NB4 (cell line): ENCODE measurements around the gene GSTM2.

ENCODE experiments used
- MAX ChIP-seq: IDR thresholded peaks from 2 replicates; pipeline ENCODE4 v1.6.1; 2011; ENCODE audit warnings: low read depth, low read length
- MYC ChIP-seq: IDR thresholded peaks from 2 replicates; pipeline ENCODE4 v1.6.1; 2011; ENCODE audit warnings: low read depth, low read length
- POLR2A ChIP-seq: IDR thresholded peaks from 2 replicates; pipeline ENCODE4 v1.6.1; 2011; ENCODE audit warnings: mild to moderate bottlenecking; ENCODE audit not compliant: insufficient read length; ENCODE audit errors: extremely low read depth
- TF ChIP-seq, protein P1 (sequence below): IDR thresholded peaks from one replicate; pipeline ENCODE4 v1.5.1; 2012; ENCODE audit warnings: low read depth, low read length

DNA sequence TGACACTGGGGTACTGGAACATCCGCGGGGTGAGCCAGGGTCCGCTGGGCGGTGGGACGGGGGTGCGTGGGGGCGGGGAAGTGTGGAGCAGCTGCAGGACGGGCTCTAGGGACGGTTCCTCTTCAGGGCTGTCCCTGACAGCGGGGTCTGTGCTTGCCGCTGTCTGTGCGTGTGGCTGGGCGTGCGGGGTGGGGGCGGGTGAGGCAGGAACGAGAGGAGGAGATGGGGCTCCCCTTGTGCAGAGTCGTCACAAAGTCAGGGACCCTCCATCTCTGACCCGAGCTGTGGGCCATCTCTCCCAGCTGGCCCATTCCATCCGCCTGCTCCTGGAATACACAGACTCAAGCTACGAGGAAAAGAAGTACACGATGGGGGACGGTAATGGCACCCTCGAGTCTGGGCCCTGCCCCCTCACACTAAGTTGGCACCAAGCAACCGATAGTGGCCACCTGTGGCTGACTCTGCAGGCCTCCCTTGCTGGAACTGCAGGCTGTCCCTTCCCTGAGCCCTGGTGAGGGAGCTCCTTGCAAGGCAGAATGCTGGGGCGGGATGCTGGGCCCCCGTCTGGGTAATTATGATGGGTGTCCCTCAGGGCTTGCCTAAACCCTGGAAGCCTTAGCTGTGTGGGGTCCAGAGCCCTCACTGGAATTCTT is 392 bp downstream of the GSTM2 start:
- TF ChIP-seq, protein P1, sequence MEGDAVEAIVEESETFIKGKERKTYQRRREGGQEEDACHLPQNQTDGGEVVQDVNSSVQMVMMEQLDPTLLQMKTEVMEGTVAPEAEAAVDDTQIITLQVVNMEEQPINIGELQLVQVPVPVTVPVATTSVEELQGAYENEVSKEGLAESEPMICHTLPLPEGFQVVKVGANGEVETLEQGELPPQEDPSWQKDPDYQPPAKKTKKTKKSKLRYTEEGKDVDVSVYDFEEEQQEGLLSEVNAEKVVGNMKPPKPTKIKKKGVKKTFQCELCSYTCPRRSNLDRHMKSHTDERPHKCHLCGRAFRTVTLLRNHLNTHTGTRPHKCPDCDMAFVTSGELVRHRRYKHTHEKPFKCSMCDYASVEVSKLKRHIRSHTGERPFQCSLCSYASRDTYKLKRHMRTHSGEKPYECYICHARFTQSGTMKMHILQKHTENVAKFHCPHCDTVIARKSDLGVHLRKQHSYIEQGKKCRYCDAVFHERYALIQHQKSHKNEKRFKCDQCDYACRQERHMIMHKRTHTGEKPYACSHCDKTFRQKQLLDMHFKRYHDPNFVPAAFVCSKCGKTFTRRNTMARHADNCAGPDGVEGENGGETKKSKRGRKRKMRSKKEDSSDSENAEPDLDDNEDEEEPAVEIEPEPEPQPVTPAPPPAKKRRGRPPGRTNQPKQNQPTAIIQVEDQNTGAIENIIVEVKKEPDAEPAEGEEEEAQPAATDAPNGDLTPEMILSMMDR, result no peak
- TF ChIP-seq POLR2A (no peak), MYC (no peak), MAX (no peak)
